Measurements from ENCODE around the gene SEC16A. TPM values are rescaled to one million over a fixed set of nuclear protein-coding genes. Genes with fewer than 3 reads are reported as not detected.

Gene SEC16A
- total RNA-seq, 2 donors from 2014 or later = 59.0 to 72.8 TPM

DNA sequence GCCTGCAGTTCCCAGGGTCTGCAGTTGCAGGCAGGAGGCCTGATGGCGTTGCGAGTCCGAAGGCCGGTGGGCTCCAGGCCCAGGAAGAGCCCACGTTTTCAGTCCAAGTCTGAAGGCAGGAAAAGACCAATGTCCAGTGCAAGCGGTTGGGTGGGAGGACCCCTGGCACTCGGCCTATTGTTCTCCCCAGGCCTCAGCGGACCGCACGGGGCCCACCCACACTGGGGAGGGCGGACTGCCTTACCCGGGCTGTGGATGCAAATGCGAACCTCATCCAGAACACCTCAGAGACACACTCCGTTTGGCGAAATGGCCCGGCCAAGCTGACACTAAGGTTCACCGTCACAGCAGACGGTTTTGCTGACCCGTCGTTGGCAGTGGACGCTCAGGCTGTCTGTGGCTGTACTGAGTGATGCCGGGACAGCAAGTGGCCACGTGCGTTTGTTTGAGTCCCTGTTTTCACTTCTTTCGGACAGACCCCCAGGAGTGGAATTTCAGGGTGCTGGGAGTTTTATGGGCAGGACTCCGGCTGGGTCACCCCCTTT lies 10.2 kb upstream of the SEC16A start:
- no peak for TF ChIP-seq CTCF (IDR thresholded peaks at IDR 0.05)
- peaks cover 23% of the 10 kb centered on the region for H3K36me3 ChIP-seq
- no peak for DNase-seq (ENCODE audit: low spot score)
- H3K27me3 ChIP-seq (replicated peaks; ENCODE audit: insufficient read depth) = no peaks in the 10 kb centered on the region
- no peak for ATAC-seq (ENCODE audit: insufficient number of reproducible peaks, low FRiP score, low read depth)
- peaks cover 0 to 6% of the 10 kb centered on the region in 2 donors for H3K4me1 ChIP-seq (ENCODE audit: control insufficient read depth in 1 of 2, low read depth in 2 of 2)
- H3K27ac ChIP-seq = no peak overlapping the region
- no peak overlapping the region for H3K4me3 ChIP-seq
- no peaks in the 10 kb centered on the region for H3K9me3 ChIP-seq

DNA sequence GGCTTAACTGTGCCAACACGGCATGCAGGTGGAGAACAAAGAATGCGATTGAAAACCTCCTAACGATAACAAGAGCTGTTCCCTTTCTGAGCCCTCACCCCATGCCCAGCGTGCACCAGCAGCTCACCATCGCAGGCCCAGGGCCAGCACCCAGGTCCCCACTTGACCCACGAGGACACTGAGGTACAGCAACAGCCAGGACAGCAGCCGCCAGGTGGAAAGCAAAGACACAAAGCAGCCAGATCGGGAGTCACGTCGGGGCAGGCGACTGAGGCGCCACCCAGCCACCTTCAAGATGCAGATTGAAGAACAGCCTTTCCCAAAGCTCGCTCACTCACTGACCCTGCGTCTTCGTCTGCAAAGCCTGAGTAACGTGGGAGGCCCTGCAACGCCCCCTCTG lies 6.9 kb upstream of the SEC16A start:
- no peak overlapping the region for H3K27ac ChIP-seq
- no peaks in the 10 kb centered on the region for H3K27me3 ChIP-seq (replicated peaks; ENCODE audit: insufficient read depth)
- DNase-seq (ENCODE audit: low spot score) = no peak
- no peak for TF ChIP-seq CTCF (IDR thresholded peaks at IDR 0.05)
- H3K9me3 ChIP-seq = no peaks in the 10 kb centered on the region
- H3K36me3 ChIP-seq = peaks cover 1% of the 10 kb centered on the region
- no peak for ATAC-seq (ENCODE audit: insufficient number of reproducible peaks, low FRiP score, low read depth)
- no peak overlapping the region for H3K4me3 ChIP-seq
- H3K4me1 ChIP-seq (ENCODE audit: control insufficient read depth in 1 of 2, low read depth in 2 of 2) = peaks cover 0 to 11% of the 10 kb centered on the region in 2 donors

DNA sequence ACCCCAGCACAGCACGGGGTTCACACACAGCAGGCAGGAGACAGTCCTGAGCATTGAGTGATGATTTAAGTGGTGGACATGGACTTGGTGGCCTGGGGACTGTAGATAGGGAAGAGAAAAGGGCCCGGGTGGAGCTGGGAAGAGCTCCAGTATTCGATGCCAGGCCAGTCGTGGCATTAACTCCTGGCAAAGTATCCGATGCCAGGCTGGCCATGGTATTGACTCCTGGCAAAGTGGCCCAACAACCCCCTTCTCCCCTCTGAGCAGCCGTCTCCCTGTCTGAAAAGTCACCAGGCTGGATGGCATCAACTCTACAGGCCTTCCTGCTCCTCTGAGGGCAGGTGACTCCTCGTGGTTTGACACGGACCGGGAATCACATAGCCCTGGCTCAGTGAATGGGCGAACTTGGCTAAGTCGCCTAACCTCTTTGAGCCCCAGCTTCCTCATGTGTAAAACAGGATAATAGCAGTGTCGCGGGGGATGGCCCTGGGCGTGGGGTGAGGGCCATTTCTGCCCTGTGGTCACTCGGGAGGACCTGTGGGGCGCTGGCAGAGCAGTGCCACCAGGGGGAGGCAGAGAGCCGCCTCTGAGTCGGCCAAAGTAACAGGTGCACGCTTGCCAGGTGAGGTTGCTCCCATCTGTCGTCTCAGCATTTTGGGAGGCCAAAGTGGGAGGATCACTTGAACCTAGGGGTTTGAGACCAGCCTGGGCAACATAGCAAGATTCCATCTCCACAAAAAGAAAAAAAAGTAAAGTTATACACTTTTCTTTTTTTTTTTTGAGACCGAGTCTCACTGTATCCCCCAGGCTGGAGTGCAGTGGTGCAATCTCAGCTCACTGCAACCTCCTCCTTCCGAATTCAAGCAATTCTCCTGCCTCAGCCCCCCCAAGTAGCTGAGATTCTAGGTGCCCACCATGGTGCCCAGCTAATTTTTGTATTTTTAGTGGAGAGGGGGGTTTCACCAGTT lies 5.7 kb upstream of the SEC16A start:
- ATAC-seq (ENCODE audit: insufficient number of reproducible peaks, low FRiP score, low read depth) (peak; percentile 27), DNase-seq (ENCODE audit: low spot score) (no peak)
- Histone ChIP-seq H3K9me3 (no peaks in the 10 kb centered on the region), H3K27ac (no peak overlapping the region), H3K4me1 (ENCODE audit: control insufficient read depth in 1 of 2, low read depth in 2 of 2) (peaks cover 5 to 20% of the 10 kb centered on the region in 2 donors), H3K36me3 (no peaks in the 10 kb centered on the region), H3K27me3 (replicated peaks; ENCODE audit: insufficient read depth) (no peaks in the 10 kb centered on the region), H3K4me3 (no peak overlapping the region)
- TF ChIP-seq CTCF (IDR thresholded peaks at IDR 0.05) = peak; percentile 99

DNA sequence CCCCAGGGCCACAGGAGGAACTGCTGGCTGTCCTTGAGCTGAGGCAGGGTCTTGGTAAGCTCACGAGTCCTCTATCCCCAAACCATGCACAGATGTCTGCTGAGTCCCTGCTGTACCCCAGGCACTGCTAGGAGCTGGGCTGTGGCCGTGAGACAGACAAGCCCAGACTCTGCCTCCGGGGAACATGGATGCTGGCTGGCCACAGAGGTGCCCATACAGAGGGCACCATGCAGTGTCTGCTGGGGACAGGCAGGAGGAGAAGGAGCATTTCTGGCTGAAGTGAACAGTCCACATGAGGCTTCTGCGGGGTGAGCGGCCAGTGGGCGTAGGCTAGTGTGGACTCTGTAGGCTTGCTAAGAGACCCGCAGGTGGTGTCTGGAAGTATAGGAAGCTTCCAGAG lies 4.8 kb upstream of the SEC16A start:
- peaks cover 5 to 20% of the 10 kb centered on the region in 2 donors for H3K4me1 ChIP-seq (ENCODE audit: control insufficient read depth in 1 of 2, low read depth in 2 of 2)
- H3K4me3 ChIP-seq = no peak overlapping the region
- DNase-seq (ENCODE audit: low spot score) (no peak), ATAC-seq (ENCODE audit: insufficient number of reproducible peaks, low FRiP score, low read depth) (no peak)
- no peak for TF ChIP-seq CTCF (IDR thresholded peaks at IDR 0.05)
- no peaks in the 10 kb centered on the region for H3K36me3 ChIP-seq
- no peaks in the 10 kb centered on the region for H3K27me3 ChIP-seq (replicated peaks; ENCODE audit: insufficient read depth)
- no peak overlapping the region for H3K27ac ChIP-seq
- H3K9me3 ChIP-seq = no peaks in the 10 kb centered on the region

GRCh38 chr9:136486823-136487620 lies 4.2 kb upstream of the SEC16A start:
- no peak overlapping the region for H3K27ac ChIP-seq

More at GRCh38 chr9:136486823-136487620, 4.2 kb upstream of the SEC16A start:
- Histone ChIP-seq H3K9me3 (no peaks in the 10 kb centered on the region), H3K36me3 (no peaks in the 10 kb centered on the region), H3K27me3 (replicated peaks; ENCODE audit: insufficient read depth) (no peaks in the 10 kb centered on the region), H3K4me3 (no peak overlapping the region), H3K4me1 (ENCODE audit: control insufficient read depth in 1 of 2, low read depth in 2 of 2) (peaks cover 5 to 22% of the 10 kb centered on the region in 2 donors)
- TF ChIP-seq CTCF (IDR thresholded peaks at IDR 0.05) = no peak
- DNase-seq (ENCODE audit: low spot score) (no peak), ATAC-seq (ENCODE audit: insufficient number of reproducible peaks, low FRiP score, low read depth) (no peak)

Data from thoracic aorta (tissue), 2 donors.